Panc1 (cell line): Measurements from ENCODE around the gene COL4A2. TPM values are rescaled to one million over a fixed set of nuclear protein-coding genes. Genes with fewer than 3 reads are reported as not detected.

ENCODE experiments used
- ATAC-seq: fragments of 200-7000 bp; cut with Tn5 transposase; 2 replicates; pipeline ENCODE4 v1.9.1; 2020; ENCODE audit warnings: mild to moderate bottlenecking, moderate library complexity
- BruUV-seq: library from RNA; stranded (reverse); fragments of 400-500 nt; replicated peaks from 2 replicates; lab custom pipeline; 2021; lab: Mats Ljungman, UMichigan
- CTCF ChIA-PET: fragments of 300-600 bp; sonication (Branson Sonifier 250); formaldehyde crosslinking; loops from one replicate; lab custom pipeline; 2022; ENCODE audit warnings: antibody characterized with exemption; lab: Charles Lee
- POLR2A ChIA-PET: fragments of 300-600 bp; sonication (Branson Sonifier 250); formaldehyde crosslinking; loops from one replicate; lab custom pipeline; 2022; ENCODE audit warnings: antibody characterized with exemption; lab: Charles Lee
- DNase-seq: peaks from one replicate; pipeline ENCODE4 v3.0.0-alpha.2; 2010; ENCODE audit warnings: low read depth, low spot score
- H3K27ac ChIP-seq: 2 replicates; pipeline ENCODE4 v1.5.1; 2011; ENCODE audit warnings: mild to moderate bottlenecking, low read length, inconsistent platforms
- H3K27me3 ChIP-seq: fragments of 200-500 bp; sonication (Bioruptor generic); 2 replicates; pipeline ENCODE4 v1.6.0; 2014; ENCODE audit warnings: low read length, inconsistent platforms; ENCODE audit not compliant: control insufficient read depth, insufficient read depth
- H3K36me3 ChIP-seq: fragments of 200-500 bp; sonication (Bioruptor generic); 2 replicates; pipeline ENCODE4 v1.5.1; 2014; ENCODE audit warnings: inconsistent platforms, mild to moderate bottlenecking, low read length, moderate library complexity; ENCODE audit not compliant: control insufficient read depth, insufficient read depth
- H3K4me1 ChIP-seq: 2 replicates; pipeline ENCODE4 v1.5.1; 2011; ENCODE audit warnings: inconsistent platforms, mild to moderate bottlenecking, low read length, moderate library complexity; ENCODE audit not compliant: control insufficient read depth, insufficient read depth
- H3K4me3 ChIP-seq, 2 experiments: 2 replicates each; pipeline ENCODE4 v1.5.1; 2011 to 2012; ENCODE audit warnings: low read depth in 2 of 2, low read length in 2 of 2, mild to moderate bottlenecking in 2 of 2, inconsistent platforms in 1 of 2, moderate library complexity in 1 of 2
- H3K9me3 ChIP-seq: fragments of 200-500 bp; sonication (Bioruptor generic); 2 replicates; pipeline ENCODE4 v1.5.1; 2014; ENCODE audit warnings: low read depth, mild to moderate bottlenecking, inconsistent platforms, low read length, moderate library complexity; ENCODE audit not compliant: control insufficient read depth, insufficient read depth
- CTCF ChIP-seq: fragments of 450-650 bp; IDR thresholded peaks from 2 replicates; pipeline ENCODE4 v1.5.1; 2017; ENCODE audit warnings: mild to moderate bottlenecking
- POLR2AphosphoS5 ChIP-seq: IDR thresholded peaks from 2 replicates; pipeline ENCODE4 v1.6.1; 2012; ENCODE audit warnings: mild to moderate bottlenecking, low read depth, low read length, moderate library complexity
- SIN3A ChIP-seq: IDR thresholded peaks from 2 replicates; pipeline ENCODE4 v1.6.1; 2012; ENCODE audit warnings: low read depth, mild to moderate bottlenecking, low read length, moderate library complexity, borderline replicate concordance; ENCODE audit not compliant: insufficient read depth
- TCF7L2 ChIP-seq: IDR thresholded peaks from 2 replicates; pipeline ENCODE4 v1.6.1; 2011; ENCODE audit warnings: mild to moderate bottlenecking, low read depth, low read length, inconsistent platforms
- in situ Hi-C: cut with HindIII; loops from 2 replicates; pipeline ENCODE4 v1.10.0; 2016; ENCODE audit warnings: low sequenced_read_pairs, low pct_unique_long_range_greater_than_20kb
- intact Hi-C: fragments of 100-400 bp; cut with micrococcal nuclease; formaldehyde crosslinking; loops from one replicate; pipeline ENCODE4 v1.10.0; 2022; ENCODE audit not compliant: unreplicated experiment
- total RNA-seq: library from RNA; stranded (reverse); gene quantifications from one replicate; pipeline ENCODE4 v1.2.1, GENCODE V29; 2021; ENCODE audit not compliant: unreplicated experiment
- TF ChIP-seq, protein P1 (sequence below), 2 experiments: IDR thresholded peaks; 2 replicates each; pipeline ENCODE4 v1.6.1; 2011 to 2012; ENCODE audit warnings: low read depth in 2 of 2, control low read depth in 1 of 2, low read length in 1 of 2, mild to moderate bottlenecking in 1 of 2, moderate library complexity in 1 of 2; ENCODE audit not compliant: insufficient read depth in 1 of 2

Gene COL4A2
- total RNA-seq, 1 experiment from 2014 or later: 3.0 TPM

- in situ Hi-C loops: no loop called here
- ChIA-PET POLR2A (no interaction called here), CTCF (no interaction called here)
- intact Hi-C loops: no loop called here
- Histone ChIP-seq H3K36me3 (no peaks in the 10 kb centered on the region), H3K27me3 (no peaks in the 10 kb centered on the region), H3K27ac (no peak overlapping the region), H3K4me1 (peaks cover 4% of the 10 kb centered on the region), H3K4me3 (no peak overlapping the region), H3K9me3 (no peaks in the 10 kb centered on the region)
- TF ChIP-seq, protein P1, sequence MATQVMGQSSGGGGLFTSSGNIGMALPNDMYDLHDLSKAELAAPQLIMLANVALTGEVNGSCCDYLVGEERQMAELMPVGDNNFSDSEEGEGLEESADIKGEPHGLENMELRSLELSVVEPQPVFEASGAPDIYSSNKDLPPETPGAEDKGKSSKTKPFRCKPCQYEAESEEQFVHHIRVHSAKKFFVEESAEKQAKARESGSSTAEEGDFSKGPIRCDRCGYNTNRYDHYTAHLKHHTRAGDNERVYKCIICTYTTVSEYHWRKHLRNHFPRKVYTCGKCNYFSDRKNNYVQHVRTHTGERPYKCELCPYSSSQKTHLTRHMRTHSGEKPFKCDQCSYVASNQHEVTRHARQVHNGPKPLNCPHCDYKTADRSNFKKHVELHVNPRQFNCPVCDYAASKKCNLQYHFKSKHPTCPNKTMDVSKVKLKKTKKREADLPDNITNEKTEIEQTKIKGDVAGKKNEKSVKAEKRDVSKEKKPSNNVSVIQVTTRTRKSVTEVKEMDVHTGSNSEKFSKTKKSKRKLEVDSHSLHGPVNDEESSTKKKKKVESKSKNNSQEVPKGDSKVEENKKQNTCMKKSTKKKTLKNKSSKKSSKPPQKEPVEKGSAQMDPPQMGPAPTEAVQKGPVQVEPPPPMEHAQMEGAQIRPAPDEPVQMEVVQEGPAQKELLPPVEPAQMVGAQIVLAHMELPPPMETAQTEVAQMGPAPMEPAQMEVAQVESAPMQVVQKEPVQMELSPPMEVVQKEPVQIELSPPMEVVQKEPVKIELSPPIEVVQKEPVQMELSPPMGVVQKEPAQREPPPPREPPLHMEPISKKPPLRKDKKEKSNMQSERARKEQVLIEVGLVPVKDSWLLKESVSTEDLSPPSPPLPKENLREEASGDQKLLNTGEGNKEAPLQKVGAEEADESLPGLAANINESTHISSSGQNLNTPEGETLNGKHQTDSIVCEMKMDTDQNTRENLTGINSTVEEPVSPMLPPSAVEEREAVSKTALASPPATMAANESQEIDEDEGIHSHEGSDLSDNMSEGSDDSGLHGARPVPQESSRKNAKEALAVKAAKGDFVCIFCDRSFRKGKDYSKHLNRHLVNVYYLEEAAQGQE (IDR thresholded peaks at IDR 0.05; ENCODE audit: insufficient read depth in 1 of 2, low read depth in 2 of 2, low read length in 1 of 2): no peak
- TF ChIP-seq POLR2AphosphoS5 (no peak), CTCF (no peak), SIN3A (no peak)
- no peak for ATAC-seq
- DNase-seq: no peak
- BruUV-seq: no TSS peak
Measured at GRCh38 chr13:110539894-110540293, 232.8 kb downstream of the COL4A2 start.

DNA sequence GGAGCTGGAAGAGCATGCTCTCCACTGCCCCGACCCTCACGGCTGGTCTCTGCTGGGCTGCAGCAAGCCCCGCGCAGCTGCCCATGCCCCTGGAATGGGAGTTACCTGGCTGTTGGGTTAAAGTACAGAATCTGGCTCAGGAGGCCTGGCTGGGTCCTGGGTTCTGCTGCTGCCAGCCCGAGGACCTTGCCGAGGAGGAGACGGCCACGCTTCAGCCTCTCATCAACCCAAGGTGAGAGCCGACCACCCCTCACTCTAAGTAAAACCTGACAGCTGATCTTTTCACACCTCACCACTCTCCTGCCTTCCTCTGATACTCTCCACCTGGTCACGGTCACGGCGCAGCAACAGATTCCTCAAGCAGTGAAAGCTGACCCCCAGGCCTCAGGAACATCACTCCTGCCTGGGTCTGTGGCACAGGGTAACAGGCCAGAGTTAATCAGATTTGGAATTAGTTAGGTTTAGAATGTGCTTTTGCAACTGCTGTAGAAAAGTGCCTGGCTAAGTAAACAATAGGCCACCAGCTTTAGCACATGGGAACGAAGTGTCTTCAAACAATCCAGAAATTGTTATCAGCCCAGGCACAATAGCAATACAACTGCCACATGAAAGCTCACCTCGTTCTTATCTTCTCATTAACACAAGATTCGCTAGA, 233.9 kb downstream of the COL4A2 start:
- no peak overlapping the region for H3K4me3 ChIP-seq
- intact Hi-C loops: no loop called here
- no peaks in the 10 kb centered on the region for H3K36me3 ChIP-seq
- no peak overlapping the region for H3K27ac ChIP-seq
- CTCF ChIA-PET: no interaction called here
- POLR2A ChIA-PET: no interaction called here
- in situ Hi-C loops: no loop called here
- ATAC-seq: no peak
- no peaks in the 10 kb centered on the region for H3K27me3 ChIP-seq
- no TSS peak for BruUV-seq
- H3K9me3 ChIP-seq: no peaks in the 10 kb centered on the region
- H3K4me1 ChIP-seq: peaks cover 4% of the 10 kb centered on the region
- DNase-seq: no peak
- TF ChIP-seq SIN3A (no peak), POLR2AphosphoS5 (no peak), CTCF (no peak), TCF7L2 (no peak)
- TF ChIP-seq, protein P1 (IDR thresholded peaks at IDR 0.05; ENCODE audit: insufficient read depth in 1 of 2, low read depth in 2 of 2, low read length in 1 of 2): no peak
